ENCODE results near the gene C1QTNF4.

- TF ChIP-seq CTCF (IDR thresholded peaks at IDR 0.05 in 8 of 11, conservative IDR thresholded peaks at IDR 0.05 in 3 of 11) (no peak), POLR2A (IDR thresholded peaks at IDR 0.05) (no peak), POLR2AphosphoS5 (IDR thresholded peaks at IDR 0.05) (no peak)
These were observed 28.0 kb downstream of the C1QTNF4 start for GRCh38 chr11:47566149-47566698.
